OCI-LY7 (cell line): ENCODE measurements around the gene NID2. TPM values are rescaled to one million over a fixed set of nuclear protein-coding genes. Genes with fewer than 3 reads are reported as not detected.

Source experiments
- BruUV-seq: library from RNA; stranded (reverse); fragments of 400-500 nt; replicated peaks from 2 replicates; lab custom pipeline; 2021; lab: Mats Ljungman, UMichigan
- CTCF ChIA-PET: fragments of 300-600 bp; sonication (Branson Sonifier 250); formaldehyde crosslinking; loops from one replicate; lab custom pipeline; 2022; ENCODE audit warnings: antibody characterized with exemption; ENCODE audit not compliant: unreplicated experiment; lab: Charles Lee
- POLR2A ChIA-PET: fragments of 300-600 bp; sonication (Branson Sonifier 250); formaldehyde crosslinking; loops from one replicate; lab custom pipeline; 2022; ENCODE audit warnings: antibody characterized with exemption; lab: Charles Lee
- DNase-seq: peaks from one replicate; pipeline ENCODE4 v3.0.0-alpha.2; 2015; ENCODE audit warnings: low spot score
- H2AFZ ChIP-seq: fragments of 200-600 bp; sonication (generic), shearing (Covaris generic); 2 replicates; pipeline ENCODE4 v1.6.1; 2014; ENCODE audit warnings: mild to moderate bottlenecking, antibody characterized with exemption, low read length, moderate library complexity
- H3K27ac ChIP-seq: fragments of 200-600 bp; sonication (generic); 2 replicates; pipeline ENCODE4 v1.5.1; 2014; ENCODE audit warnings: mixed run types, low read depth, mild to moderate bottlenecking, moderate library complexity, low read length, inconsistent platforms; ENCODE audit not compliant: poor library complexity, severe bottlenecking
- H3K36me3 ChIP-seq: fragments of 200-600 bp; sonication (generic); 2 replicates; pipeline ENCODE4 v1.6.1; 2014; ENCODE audit warnings: mild to moderate bottlenecking, antibody characterized with exemption, low read length, moderate library complexity, mixed read lengths; ENCODE audit not compliant: insufficient read depth
- H3K4me1 ChIP-seq: fragments of 200-600 bp; sonication (generic); 2 replicates; pipeline ENCODE4 v1.5.1; 2014; ENCODE audit warnings: mild to moderate bottlenecking, low read length; ENCODE audit not compliant: insufficient read depth, poor library complexity, severe bottlenecking
- H3K4me2 ChIP-seq: fragments of 200-600 bp; sonication (generic); 2 replicates; pipeline ENCODE4 v1.6.1; 2014; ENCODE audit warnings: mild to moderate bottlenecking, low read length
- H3K4me3 ChIP-seq: fragments of 200-600 bp; sonication (generic); 2 replicates; pipeline ENCODE4 v1.5.1; 2014; ENCODE audit warnings: mild to moderate bottlenecking, low read depth, low read length; ENCODE audit not compliant: poor library complexity, severe bottlenecking
- H3K79me2 ChIP-seq: fragments of 200-600 bp; sonication (generic); 2 replicates; pipeline ENCODE4 v1.6.1; 2016; ENCODE audit warnings: low read depth, mild to moderate bottlenecking, low read length, moderate library complexity, mixed read lengths; ENCODE audit not compliant: insufficient read depth
- H3K9me2 ChIP-seq: fragments of 200-600 bp; sonication (generic); 2 replicates; pipeline ENCODE4 v1.6.1; 2016; ENCODE audit warnings: mild to moderate bottlenecking, low read length, mixed read lengths; ENCODE audit not compliant: insufficient read depth
- H3K9me3 ChIP-seq: fragments of 200-600 bp; sonication (generic); 2 replicates; pipeline ENCODE4 v1.6.1; 2014; ENCODE audit warnings: mild to moderate bottlenecking, mixed run types, low read length, mixed read lengths
- H4K20me1 ChIP-seq: fragments of 200-600 bp; sonication (generic); 2 replicates; pipeline ENCODE4 v1.6.1; 2014; ENCODE audit warnings: mild to moderate bottlenecking, antibody characterized with exemption, low read length, moderate library complexity, mixed read lengths; ENCODE audit not compliant: insufficient read depth
- EZH2phosphoT487 ChIP-seq: fragments of 200-600 bp; sonication (generic); IDR thresholded peaks from 2 replicates; pipeline ENCODE4 v1.6.1; 2018; ENCODE audit warnings: low read depth, borderline replicate concordance, mild to moderate bottlenecking, mixed run types, antibody characterized with exemption, low read length, moderate library complexity, mixed read lengths
- intact Hi-C: fragments of 100-400 bp; cut with micrococcal nuclease; formaldehyde crosslinking; loops from one replicate; pipeline ENCODE4 v1.10.0; 2022; ENCODE audit not compliant: unreplicated experiment
- total RNA-seq, 2 experiments: library from RNA; depleted of rRNA in 1 of 2; stranded (reverse); fragments of >200 nt in 1 of 2; shearing (Covaris generic) in 1 of 2; gene quantifications; 2 replicates each; pipeline ENCODE4 v1.2.3, GENCODE V29; 2014 to 2022
- TF ChIP-seq, protein P1 (sequence below): fragments of 200-600 bp; sonication (generic); conservative IDR thresholded peaks from 2 replicates; pipeline ENCODE4 v1.5.1; 2014; ENCODE audit warnings: mild to moderate bottlenecking, antibody characterized with exemption, low read length, moderate library complexity, mixed read lengths

The NID2 gene
- total RNA-seq, 2 experiments from 2014 or later, result not detected

DNA sequence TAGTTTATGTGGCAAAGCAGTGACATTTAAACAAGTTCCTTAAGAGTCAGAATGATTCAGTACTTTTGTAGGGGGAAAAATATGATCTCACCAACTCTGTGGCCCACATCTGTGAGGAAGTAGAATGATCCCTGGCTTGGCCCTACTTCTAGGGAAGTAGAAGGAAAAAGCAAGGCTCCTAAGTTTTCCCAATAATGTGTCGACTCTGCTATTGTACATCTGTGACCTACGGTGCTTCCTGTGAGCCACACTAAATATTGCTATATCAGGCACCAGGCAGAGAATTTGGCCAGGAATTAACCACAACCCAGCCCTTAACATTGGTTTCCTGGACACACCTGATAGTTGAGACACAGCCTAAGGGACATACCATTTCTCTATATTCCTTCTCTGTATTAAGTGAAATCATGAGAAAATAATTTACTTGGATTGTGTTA is 9.3 kb upstream of the NID2 start:
- no peak overlapping the region for H3K27ac ChIP-seq
- no peaks in the 10 kb centered on the region for H4K20me1 ChIP-seq
- TF ChIP-seq EZH2phosphoT487, result no peak
- TF ChIP-seq, protein P1, sequence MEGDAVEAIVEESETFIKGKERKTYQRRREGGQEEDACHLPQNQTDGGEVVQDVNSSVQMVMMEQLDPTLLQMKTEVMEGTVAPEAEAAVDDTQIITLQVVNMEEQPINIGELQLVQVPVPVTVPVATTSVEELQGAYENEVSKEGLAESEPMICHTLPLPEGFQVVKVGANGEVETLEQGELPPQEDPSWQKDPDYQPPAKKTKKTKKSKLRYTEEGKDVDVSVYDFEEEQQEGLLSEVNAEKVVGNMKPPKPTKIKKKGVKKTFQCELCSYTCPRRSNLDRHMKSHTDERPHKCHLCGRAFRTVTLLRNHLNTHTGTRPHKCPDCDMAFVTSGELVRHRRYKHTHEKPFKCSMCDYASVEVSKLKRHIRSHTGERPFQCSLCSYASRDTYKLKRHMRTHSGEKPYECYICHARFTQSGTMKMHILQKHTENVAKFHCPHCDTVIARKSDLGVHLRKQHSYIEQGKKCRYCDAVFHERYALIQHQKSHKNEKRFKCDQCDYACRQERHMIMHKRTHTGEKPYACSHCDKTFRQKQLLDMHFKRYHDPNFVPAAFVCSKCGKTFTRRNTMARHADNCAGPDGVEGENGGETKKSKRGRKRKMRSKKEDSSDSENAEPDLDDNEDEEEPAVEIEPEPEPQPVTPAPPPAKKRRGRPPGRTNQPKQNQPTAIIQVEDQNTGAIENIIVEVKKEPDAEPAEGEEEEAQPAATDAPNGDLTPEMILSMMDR, result no peak
- H3K36me3 ChIP-seq, result no peaks in the 10 kb centered on the region
- ChIA-PET POLR2A (no interaction called here), CTCF (no interaction called here)
- no peak overlapping the region for H3K4me2 ChIP-seq
- no TSS peak for BruUV-seq
- H3K4me3 ChIP-seq, result no peak overlapping the region
- intact Hi-C loops, result no loop called here
- H3K4me1 ChIP-seq, result no peaks in the 10 kb centered on the region
- no peaks in the 10 kb centered on the region for H3K9me3 ChIP-seq
- no peaks in the 10 kb centered on the region for H3K79me2 ChIP-seq
- no peaks in the 10 kb centered on the region for H3K9me2 ChIP-seq
- no peak for DNase-seq
- no peak overlapping the region for H2AFZ ChIP-seq

DNA sequence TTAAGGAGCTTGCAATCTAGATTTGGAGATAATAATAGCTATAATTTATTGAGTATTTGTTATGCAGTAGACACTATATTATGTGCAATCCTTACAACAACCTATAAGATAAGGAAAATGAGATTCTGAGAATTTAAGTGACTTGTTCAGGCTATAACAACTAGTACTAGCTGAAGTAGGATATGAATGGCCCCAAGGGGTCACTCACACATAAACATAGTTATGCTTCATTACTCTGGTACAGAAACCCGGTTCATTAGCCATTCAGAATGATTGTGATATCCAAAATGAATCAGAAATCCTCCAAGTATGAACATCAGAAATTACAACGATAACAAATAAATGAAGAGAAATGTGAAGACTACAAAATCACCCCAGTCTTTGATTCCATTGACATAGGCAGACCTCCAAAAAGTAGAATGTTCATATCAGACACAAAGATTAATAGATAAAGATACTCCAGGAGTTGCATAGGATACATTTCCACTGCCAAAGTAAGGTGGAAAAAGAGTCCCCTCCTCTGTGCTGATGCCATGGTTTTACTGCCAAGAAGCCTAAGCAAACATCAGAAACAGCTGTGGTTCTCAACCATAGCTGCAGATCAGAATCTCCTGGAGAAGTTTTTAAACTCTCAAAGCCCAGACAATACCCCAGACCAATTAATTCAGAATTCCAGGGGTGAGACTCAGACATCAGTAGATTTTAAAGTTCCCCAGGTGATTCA is 8.6 kb upstream of the NID2 start:
- H3K9me3 ChIP-seq, result no peaks in the 10 kb centered on the region
- intact Hi-C loops, result no loop called here
- CTCF ChIA-PET, result no interaction called here
- POLR2A ChIA-PET, result interaction anchor here (0.8 kb wide), 1 partner anchor 433 kb away, joined by 3 read pairs; no protein-coding TSS in a partner anchor
- TF ChIP-seq EZH2phosphoT487, result no peak
- TF ChIP-seq, protein P1, result no peak
- no peak overlapping the region for H2AFZ ChIP-seq
- H3K4me2 ChIP-seq, result no peak overlapping the region
- H3K79me2 ChIP-seq, result no peaks in the 10 kb centered on the region
- no peak for DNase-seq
- H3K4me1 ChIP-seq, result no peaks in the 10 kb centered on the region
- no peaks in the 10 kb centered on the region for H4K20me1 ChIP-seq
- no peak overlapping the region for H3K27ac ChIP-seq
- no TSS peak for BruUV-seq
- no peak overlapping the region for H3K4me3 ChIP-seq
- H3K9me2 ChIP-seq, result no peaks in the 10 kb centered on the region
- no peaks in the 10 kb centered on the region for H3K36me3 ChIP-seq

DNA sequence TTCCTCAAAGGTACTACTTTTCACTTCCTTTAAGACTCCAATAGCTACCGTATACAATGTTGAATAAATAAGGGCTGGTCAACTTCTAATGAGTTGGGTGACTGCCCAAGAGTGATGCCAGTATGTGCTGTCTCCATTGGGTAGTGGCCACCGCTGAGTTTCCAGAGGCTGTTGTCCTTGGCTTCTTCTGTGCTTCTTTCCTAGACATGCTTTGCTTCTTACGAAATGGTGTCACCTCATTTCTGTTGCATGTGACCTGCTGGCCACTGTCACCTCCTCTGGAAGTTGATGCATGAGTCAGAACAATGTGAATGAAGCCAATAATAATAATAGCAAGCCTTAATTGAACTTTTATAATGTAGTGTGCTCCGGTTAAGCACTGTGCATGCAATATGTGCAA is 7.5 kb upstream of the NID2 start:
- TF ChIP-seq EZH2phosphoT487, result no peak
- TF ChIP-seq, protein P1, result no peak
- Histone ChIP-seq H3K9me3 (no peaks in the 10 kb centered on the region), H3K36me3 (no peaks in the 10 kb centered on the region), H4K20me1 (no peaks in the 10 kb centered on the region), H3K4me1 (no peaks in the 10 kb centered on the region), H3K79me2 (no peaks in the 10 kb centered on the region), H3K4me3 (no peak overlapping the region), H3K4me2 (no peak overlapping the region), H3K9me2 (no peaks in the 10 kb centered on the region), H2AFZ (no peak overlapping the region), H3K27ac (no peak overlapping the region)
- no peak for DNase-seq
- POLR2A ChIA-PET, result interaction anchor here (0.8 kb wide), 1 partner anchor 432 kb away, joined by 3 read pairs; no protein-coding TSS in a partner anchor
- intact Hi-C loops, result no loop called here
- BruUV-seq, result no TSS peak
- CTCF ChIA-PET, result no interaction called here
